HL-60/S4 (cell line): ENCODE data around the gene CASTOR2.
"Not testable (repeated sequence)": the region's sequence is repeated elsewhere in the genome, so short reads cannot be mapped to it uniquely, and the experiment has no call there.

Experiments
- in situ Hi-C: fragments of 300-500 bp; cut with MboI; formaldehyde crosslinking; loops from 2 replicates; pipeline ENCODE4 v1.14.3; 2022; ENCODE audit warnings: low sequenced_read_pairs

CASTOR2 gene

DNA sequence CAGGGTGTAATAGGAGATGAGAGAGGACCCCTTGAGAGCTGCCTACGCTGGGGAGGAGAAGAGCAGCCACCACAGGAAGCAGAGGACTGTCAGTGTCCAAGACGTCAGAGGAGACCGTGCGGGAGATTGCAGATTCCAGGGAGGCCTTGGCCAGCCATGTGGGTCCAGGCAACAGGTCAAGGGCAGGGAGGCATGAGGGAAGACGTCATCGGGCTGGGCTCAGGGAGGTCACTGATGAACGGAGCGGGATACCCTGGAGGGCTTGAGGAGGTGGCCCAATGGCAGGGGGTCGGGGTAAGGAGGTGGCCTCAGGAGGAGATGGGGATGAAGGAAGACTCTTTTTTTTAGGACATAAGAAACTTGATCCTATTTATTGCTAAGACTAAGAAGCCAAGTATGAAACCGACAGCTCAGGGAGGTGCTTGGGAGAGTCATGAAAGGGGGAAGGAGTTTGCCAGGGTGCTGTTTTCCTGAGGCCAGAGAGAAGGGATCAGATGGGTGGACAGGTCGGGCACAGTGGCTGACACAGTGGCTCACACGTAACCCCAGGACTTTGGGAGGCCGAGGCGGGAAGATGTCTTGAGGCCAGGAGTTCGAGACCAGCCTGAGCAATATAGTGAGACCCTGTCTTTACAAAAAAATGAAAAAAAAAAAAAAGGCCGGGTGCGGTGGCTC lies 30.5 kb downstream of the CASTOR2 start:
- in situ Hi-C loops: not testable (repeated sequence)

DNA sequence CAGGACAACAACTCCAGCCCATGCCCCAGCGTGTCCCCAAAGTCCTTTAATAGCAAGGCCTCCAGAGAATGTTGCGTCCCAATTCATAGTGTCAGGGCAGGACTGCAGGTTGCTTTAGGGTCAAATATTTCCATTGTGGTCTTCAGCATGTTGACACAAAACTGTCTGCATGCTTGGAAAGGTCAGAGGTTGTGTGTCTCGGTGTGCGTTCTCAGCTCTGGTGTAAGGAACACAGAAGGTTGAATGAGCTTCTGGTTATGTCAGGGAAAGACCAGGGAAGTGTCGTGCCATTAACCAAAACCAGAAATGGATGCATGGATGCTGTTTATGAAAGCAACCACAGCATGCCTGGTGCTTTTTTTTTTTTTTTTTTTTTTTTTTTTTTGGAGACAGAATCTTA lies 31.9 kb downstream of the CASTOR2 start:
- in situ Hi-C loops: not testable (repeated sequence)

DNA sequence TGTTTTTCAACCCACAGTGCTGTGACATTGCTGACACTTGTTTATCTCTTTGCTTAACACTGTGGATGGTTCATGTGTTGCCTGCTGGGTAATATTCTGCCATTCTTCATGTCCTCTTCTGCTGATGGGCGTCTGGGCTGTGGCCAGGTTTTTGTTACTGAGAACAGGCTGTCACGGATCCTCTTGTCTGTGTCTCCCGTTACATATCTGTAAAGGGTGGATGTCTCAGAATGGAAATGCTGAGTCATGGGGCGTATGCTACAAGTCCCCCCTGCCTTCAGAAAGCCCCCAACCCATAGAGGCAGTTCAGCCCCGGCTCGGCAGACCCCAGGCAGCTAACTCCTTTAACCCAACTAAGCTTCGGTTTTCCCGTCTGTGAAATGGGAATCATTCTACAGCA lies 33.3 kb downstream of the CASTOR2 start:
- in situ Hi-C loops: not testable (repeated sequence)

DNA sequence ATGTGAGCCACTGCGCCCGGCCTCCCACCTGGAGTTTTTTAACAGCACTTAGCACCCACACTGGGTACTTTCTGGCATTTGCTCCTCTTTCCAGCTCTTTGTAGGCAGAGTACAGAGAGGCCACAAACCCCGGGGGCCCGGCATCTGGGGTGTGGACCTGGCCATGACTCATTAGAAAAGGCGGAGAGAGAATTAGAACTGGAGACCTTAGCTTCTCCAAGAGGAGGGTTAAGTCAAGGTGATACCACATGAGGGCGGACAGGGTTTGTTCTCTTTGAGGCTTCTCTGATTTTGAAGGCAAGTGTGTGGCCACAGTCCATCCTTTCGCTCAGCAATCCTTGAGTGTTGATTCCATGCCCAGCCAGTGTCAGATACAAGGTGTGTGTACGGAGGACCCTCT lies 36.9 kb downstream of the CASTOR2 start:
- in situ Hi-C loops: not testable (repeated sequence)

DNA sequence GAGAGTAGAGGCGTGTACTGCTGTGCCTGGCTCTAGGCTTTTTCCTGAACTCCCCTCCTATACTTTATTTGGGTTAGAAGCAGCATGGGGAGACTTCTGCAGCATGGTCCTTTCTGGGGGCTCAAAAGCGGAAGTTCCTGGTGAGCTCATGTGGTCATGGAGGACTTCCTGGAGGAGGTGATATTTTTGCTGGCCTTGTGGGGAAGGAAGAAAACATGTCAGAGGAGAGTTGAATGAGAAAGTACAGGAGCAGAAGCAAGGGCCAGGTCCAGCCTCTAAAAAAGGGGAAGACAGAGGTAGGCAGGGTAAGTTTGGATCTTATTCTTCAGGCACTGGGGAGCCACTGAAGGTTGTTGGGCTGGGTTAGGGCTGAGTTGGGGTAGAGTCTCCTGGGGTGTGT lies 45.5 kb downstream of the CASTOR2 start:
- in situ Hi-C loops: no loop called here

DNA sequence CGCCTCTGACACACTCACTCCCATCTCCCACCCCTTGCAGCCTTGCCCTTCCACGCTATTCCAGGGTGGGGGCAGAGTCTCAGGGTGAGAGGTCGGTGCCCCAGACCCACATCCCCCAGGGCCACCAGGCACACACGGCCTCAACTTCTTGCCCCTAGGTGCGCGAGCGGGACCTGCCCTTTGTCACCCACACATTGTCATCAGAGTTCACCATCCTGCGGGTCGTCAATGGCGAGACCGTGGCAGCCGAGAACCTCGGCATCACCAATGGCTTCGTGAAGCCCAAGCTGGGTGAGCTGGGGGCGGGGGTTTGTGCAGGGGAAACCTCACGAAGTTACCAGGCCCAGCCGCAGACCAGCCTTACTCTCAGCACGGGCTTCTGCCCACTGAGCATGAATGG lies 53.3 kb downstream of the CASTOR2 start:
- in situ Hi-C loops: no loop called here

DNA sequence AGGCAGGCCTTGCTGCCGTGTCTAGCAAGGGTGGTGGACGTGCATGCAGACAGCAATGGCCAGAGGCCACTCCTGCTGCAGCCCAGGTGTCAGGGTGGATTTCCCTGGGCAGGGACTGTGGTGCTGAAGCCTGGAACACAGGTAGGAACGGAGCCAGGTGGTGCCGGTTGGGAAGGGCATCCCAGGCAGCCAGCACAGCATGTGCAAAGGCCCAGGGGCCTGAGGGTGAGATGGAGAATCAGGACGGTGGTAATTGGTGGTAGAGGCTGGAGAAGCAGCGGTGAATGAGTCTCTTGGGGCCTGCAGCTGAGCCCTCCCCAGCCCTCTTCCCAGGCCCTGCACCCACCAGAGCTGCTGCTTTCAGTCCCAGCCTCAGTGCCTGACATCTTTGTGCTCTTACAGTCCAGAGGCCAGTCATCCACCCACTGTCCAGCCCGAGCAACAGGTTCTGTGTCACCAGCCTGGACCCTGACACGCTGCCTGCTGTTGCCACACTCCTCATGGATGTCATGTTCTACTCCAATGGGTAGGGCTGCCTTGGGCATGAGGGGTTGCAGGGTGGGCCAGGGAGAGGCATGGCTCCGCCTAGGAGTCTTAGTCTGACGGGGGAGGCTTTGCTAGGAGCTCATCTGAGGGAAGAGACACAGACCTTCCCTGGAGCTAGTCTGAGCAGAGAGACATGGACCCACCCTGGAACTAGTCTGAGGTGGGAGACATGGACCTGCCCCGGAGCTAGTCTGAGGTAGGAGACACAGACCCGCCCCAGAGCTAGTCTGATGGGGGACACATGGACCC lies 54.3 kb downstream of the CASTOR2 start:
- in situ Hi-C loops: no loop called here

DNA sequence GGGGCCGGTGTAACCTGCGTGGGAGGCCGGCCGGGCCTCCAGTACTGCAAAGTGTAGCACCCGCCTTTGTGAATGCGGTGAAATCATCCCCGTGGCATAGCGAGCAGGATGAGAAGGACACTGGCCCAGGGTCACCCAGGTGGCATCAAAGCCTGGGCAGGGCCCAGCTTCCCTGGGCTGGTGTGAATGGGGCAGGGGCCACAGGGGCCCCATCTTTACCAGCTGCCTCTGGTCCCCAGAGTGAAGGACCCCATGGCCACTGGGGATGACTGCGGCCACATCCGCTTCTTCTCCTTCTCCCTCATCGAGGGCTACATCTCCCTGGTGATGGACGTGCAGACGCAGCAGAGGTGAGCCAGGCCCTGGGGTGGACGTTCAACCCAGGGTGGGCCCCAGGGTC lies 55.3 kb downstream of the CASTOR2 start:
- in situ Hi-C loops: no loop called here

DNA sequence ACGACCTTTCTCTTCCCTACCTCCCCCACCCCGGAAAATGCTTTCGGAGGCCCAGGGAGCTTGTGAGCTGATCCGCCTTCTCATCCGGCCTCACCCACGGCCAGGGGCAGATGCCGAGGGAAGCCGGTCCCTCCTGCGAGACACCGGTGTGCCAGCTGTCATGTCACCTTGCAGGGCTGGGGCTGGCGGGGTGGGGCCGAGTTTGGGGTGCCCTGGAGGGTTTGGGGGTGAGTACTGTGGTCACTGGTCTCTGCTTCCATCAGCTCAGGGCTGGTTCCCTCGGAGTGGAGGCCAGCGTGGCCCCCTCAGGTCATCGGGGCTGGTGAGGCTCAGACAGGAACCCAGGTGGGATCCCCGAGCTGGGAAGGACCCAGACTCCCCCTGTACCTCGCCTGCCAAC lies 60.4 kb downstream of the CASTOR2 start:
- in situ Hi-C loops: loop anchor here (25.0 kb wide), 1 partner anchor 613 kb away; no protein-coding TSS in a partner anchor

DNA sequence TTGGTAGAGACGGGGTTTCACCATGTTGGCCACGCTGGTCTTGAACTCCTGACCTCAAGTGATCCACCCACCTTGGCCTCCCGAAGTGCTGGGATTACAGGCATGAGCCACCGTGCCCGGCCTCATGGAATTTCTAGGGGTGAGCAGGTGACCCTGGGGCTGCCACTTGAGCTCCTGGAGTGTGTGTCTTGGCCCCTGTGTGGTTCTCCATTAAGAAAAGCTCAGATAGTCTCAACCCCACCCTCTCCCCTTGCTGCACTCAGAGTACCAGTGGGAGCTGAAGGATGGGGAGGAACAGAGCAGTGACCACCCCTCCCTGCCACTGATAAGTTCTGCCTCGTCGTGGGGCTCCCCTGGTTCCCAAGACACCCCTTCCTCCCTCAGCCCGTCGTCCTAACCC lies 63.8 kb downstream of the CASTOR2 start:
- in situ Hi-C loops: loop anchor here (25.0 kb wide), 1 partner anchor 616 kb away; no protein-coding TSS in a partner anchor

DNA sequence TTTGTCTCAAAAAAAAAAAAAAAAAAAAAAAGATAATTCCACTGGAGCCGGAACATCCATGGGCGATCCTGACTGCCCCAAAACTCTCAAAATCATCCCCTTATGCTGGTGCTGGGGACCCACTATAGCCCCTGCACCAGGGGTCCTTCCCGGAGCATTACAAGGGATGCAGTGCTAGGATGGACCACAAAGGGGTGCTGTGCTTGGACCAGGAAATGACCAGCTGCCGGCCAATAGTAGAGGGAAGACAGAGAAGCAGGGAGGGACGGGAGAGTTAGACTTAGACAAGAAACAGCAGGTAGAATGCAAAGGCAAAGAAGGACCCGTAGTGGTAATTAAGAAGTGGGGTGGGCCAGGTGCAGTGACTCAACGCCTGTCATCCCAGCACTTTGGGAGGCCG lies 68.6 kb downstream of the CASTOR2 start:
- in situ Hi-C loops: loop anchor here (25.0 kb wide), 1 partner anchor 621 kb away; no protein-coding TSS in a partner anchor

DNA sequence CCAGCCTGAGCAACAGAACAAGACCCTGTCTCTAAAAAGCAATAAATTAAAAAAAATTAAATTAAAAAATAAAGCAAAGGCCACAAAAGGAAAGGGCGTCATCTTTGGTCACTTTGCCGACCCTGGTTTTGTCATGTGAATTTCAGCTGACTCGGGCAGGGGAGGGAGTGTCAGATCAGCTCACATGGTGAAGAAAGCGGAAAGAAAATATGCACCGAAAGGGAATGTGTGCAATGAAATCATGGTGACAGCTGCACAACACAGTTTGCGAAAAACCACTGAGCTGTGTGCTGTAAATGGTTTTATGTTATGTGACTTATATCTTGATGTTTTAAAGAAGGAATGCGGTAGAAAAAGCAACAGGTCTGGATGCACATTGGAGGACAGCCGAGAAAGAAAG lies 69.3 kb downstream of the CASTOR2 start:
- in situ Hi-C loops: loop anchor here (25.0 kb wide), 1 partner anchor 622 kb away; no protein-coding TSS in a partner anchor

DNA sequence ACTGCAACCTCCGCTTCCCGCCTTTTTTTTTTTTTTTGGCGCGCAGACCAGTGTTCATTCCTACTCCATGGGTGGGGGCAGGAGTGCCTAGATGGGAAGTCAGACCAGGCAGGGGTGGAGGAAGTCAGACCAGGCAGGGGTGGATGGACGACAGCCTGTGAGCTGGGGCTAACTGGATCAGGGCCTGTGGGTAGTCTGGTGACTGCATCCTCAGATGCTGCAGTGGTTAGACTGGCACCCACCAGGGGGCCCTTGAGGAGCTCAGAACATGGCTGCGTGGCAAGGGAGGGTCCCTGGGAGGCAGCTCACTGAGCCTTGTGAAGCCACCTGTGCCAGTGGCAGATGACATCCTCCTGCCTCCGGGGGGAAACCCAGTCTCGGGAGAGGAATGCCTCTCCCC lies 74.0 kb downstream of the CASTOR2 start:
- in situ Hi-C loops: loop anchor here (25.0 kb wide), 1 partner anchor 626 kb away; no protein-coding TSS in a partner anchor

DNA sequence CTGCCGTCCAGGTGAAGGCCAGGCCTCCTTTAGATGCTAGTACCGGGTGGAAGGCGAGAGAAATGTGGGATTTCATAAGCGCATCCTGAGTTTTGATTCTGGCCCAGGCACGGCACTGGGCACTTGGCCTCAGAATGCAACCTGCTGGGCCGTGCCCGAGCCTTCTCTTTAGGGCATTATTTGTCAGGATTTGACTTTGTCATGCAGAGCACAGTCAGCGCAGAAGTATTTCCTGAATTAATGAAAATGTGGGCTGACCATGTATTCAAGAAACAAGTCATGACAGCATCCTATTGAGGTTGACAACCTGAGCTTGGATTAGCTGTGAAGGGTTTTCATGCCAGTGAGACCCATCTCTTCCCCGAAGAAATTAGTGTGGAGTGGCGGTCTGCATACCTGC lies 74.7 kb downstream of the CASTOR2 start:
- in situ Hi-C loops: loop anchor here (25.0 kb wide), 1 partner anchor 627 kb away; no protein-coding TSS in a partner anchor

DNA sequence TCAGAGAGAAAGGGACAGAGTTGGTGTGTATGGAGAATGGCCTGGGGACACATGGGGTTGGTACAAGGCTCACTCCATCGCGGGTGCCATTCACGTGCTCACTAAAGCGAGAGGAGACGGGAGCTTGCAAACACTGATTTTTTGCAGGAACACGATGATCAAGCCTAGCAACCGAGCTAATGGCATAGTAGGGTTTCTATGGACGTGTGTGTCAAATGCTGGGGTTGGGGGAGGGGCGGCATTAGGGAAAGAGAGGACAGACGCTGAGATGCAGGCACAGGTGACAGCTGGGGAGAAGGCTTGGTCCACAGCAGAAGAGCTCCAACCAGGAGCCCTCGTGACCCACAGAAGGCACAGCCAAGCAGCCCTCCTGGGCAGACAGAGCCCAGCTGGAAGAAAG lies 75.2 kb downstream of the CASTOR2 start:
- in situ Hi-C loops: loop anchor here (25.0 kb wide), 1 partner anchor 627 kb away; no protein-coding TSS in a partner anchor

DNA sequence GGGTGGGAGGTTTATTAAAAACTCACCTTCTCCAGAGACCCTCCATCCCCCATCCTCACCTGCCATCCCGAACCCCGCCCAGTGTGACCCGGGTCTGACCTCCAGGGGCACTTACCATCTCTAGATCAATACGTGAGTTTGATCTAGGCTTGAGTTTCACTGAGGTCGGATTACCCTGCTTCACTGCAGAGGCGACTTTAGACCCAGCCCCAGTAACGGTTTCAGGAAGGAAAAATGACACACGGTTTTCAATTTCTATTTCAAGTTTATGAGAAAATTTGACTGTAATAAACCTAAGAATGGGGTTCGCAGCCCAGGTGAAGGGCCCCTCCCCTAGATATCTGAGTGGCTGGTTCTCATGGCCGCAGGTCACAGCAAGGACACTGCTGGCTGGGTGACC lies 76.0 kb downstream of the CASTOR2 start:
- in situ Hi-C loops: loop anchor here (25.0 kb wide), 1 partner anchor 628 kb away; no protein-coding TSS in a partner anchor

DNA sequence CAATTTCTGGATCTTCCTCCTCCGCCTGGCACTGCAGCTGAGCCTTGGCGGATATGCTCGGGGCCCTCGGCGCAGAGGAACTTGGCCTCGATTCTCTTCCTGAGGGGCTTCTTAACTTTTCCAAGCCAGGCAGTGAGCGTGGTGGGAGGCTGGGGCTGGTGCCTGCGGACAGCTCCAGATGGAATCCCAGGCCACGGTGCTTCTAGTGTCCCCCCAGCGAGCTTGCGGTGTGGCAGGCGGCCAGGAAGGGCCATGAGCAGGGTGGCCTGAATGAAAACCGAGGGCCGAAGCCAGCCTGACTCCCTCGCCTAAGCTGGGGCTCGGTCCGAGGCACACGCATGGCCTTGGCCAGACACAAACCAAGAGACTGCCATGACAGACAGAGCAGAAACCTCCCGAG lies 77.8 kb downstream of the CASTOR2 start:
- in situ Hi-C loops: loop anchor here (25.0 kb wide), 1 partner anchor 630 kb away; no protein-coding TSS in a partner anchor

DNA sequence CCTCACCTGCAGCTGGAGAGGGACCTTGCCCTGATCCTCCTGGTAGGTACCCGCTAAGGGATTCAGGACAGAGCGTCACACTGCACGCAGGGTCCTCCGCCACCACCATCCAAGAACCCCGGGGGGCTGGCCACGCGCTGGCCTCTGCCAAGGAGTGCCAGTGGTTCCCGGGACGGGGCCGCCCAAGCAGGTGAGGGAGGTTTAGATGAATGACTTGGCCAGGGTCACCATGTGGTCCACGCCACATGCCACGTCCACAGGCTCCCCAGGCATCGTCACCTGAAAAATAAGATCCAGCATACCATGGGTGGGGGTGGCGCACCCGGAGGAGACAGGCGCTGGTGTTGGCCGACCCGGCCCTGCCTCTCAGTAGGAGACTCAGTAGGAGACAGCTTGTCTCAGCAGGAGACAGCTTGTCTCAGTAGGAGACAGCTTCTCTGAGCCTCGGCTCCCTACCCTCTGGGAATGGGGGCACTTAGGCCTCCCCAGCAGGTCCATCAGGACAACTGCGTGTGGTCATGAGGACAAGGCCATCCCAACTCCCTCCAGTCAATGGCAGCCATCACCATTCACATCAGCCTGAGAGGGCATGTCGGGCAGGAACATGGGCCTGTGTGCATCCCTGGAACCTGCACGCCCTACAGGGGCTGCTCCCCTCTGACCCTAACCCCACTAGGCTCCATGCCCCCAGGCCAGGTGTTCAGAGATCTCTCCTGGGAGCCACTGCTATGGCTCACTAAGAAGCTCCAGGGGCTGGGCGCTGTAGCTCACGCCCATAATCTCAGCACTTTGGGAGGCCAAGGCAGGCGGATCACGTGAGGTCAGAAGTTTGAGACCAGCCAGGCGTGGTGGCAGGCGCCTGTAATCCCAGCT lies 78.6 kb downstream of the CASTOR2 start:
- in situ Hi-C loops: loop anchor here (25.0 kb wide), 1 partner anchor 631 kb away; no protein-coding TSS in a partner anchor

DNA sequence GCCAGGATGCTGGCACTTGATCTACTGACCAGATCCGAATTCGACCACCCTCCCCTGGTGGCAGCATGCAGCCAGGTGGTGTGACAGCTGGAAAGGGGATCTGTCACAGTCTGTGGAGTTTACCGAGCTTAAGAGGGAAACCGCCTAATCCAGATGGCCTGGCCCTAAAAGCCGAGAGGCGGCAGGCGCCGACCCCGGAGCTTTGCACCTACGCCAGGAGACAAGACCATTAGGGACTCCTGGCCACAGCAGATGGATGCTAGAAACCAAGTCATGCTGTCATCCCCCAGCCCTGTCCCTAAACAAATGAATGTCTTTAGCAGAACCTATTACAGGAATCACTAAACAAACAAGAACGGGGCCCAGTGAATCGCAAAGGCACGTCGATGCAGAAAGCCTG lies 81.4 kb downstream of the CASTOR2 start:
- in situ Hi-C loops: loop anchor here (25.0 kb wide), 1 partner anchor 634 kb away; no protein-coding TSS in a partner anchor
